ENCODE data around the gene LIPC. TPM values are rescaled to one million over a fixed set of nuclear protein-coding genes. Genes with fewer than 3 reads are reported as not detected.

Gene LIPC
- total and polyA plus RNA-seq, 2 donors (not counting 1 experiment from before 2014, with no cell fraction given): 0.82 to 4.0 TPM

DNA sequence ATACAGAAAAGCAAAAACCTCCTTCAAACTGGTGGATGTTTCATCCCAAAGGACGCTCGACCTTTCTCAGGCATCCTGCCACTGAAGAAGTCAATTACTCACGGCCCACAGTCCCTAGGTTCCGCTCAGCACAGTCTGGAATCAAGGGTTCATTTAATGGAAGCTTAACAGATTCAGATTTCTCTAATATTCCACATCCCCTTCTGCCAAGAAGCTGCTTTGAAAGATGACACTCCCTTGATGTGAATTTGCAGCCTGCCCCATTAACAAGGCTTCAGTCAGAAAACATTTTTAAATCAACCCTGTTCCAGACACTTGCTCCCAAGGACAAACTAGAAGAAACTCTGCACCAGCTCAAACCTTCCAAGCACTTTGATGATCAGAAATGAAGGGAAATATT lies 81.2 kb downstream of the LIPC start:
- Histone ChIP-seq H3K36me3 (ENCODE audit: control insufficient read depth, insufficient read depth, low read length) (no peaks in the 10 kb centered on the region), H3K4me1 (ENCODE audit: control insufficient read depth, extremely low read depth, insufficient read depth, low read length) (no peaks in the 10 kb centered on the region), H3K27ac (ENCODE audit: insufficient read depth, low read length) (no peak overlapping the region), H3K27me3 (ENCODE audit: control insufficient read depth, insufficient read depth, low read length) (no peaks in the 10 kb centered on the region), H3K79me2 (ENCODE audit: control insufficient read depth, insufficient read depth, low read length) (no peaks in the 10 kb centered on the region), H3K9me3 (ENCODE audit: control insufficient read depth, insufficient read depth, low read depth, low read length) (no peaks in the 10 kb centered on the region), H3K4me3 (replicated peaks in 1 of 4; ENCODE audit: control extremely low read depth in 1 of 4, insufficient read depth in 1 of 4, low read depth in 3 of 4, low read length in 4 of 4) (no peak overlapping the region), H4K20me1 (ENCODE audit: control insufficient read depth, extremely low read depth, insufficient read depth, low read length) (no peaks in the 10 kb centered on the region), H2AFZ (ENCODE audit: low read length) (no peak overlapping the region), H3K9ac (ENCODE audit: insufficient read depth, low read length) (no peak overlapping the region), H3K4me2 (ENCODE audit: extremely low read depth, insufficient read depth, low read length) (no peak overlapping the region)
- TF ChIP-seq, protein P1, sequence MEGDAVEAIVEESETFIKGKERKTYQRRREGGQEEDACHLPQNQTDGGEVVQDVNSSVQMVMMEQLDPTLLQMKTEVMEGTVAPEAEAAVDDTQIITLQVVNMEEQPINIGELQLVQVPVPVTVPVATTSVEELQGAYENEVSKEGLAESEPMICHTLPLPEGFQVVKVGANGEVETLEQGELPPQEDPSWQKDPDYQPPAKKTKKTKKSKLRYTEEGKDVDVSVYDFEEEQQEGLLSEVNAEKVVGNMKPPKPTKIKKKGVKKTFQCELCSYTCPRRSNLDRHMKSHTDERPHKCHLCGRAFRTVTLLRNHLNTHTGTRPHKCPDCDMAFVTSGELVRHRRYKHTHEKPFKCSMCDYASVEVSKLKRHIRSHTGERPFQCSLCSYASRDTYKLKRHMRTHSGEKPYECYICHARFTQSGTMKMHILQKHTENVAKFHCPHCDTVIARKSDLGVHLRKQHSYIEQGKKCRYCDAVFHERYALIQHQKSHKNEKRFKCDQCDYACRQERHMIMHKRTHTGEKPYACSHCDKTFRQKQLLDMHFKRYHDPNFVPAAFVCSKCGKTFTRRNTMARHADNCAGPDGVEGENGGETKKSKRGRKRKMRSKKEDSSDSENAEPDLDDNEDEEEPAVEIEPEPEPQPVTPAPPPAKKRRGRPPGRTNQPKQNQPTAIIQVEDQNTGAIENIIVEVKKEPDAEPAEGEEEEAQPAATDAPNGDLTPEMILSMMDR (conservative IDR thresholded peaks at IDR 0.05 in 1 of 2, IDR thresholded peaks at IDR 0.05 in 1 of 2; ENCODE audit: low read depth in 1 of 2, low read length in 2 of 2): no peak
- no peak for TF ChIP-seq EZH2 (IDR thresholded peaks at IDR 0.05; ENCODE audit: low read length, missing control alignments)
- no peak for DNase-seq (ENCODE audit: low read depth in 2 of 2)

DNA sequence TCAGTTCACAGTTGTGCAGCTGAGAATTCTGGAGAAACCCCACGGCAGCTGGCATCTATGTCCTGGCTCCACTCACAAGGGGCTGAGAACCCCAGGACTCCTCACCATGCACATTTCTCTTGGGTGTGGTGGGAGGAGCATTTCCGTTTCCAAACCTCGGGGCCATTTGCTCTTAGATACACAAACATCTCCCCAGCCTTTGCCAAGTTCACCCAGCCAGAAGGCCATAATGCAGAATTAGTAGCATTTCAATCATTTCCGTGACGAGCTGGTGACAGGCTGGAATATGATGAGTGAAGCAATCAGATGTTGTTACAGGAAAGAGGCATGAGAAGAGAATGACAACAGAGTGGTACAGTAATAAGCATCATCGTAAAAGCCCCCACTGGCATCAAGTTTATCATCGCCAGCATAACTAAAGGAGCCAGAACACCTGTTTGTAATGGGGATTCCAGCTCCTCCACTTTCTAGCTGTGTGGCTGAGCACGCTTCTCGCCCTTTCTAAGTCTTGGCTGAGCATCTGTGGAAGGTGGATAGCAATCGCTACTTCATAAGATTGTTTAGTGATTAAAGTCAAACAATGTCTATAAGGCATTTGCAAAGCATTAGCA lies 82.0 kb downstream of the LIPC start:
- H3K27me3 ChIP-seq (ENCODE audit: control insufficient read depth, insufficient read depth, low read length): no peaks in the 10 kb centered on the region
- DNase-seq (ENCODE audit: low read depth in 2 of 2): no peak
- H3K4me2 ChIP-seq (ENCODE audit: extremely low read depth, insufficient read depth, low read length): no peak overlapping the region
- no peaks in the 10 kb centered on the region for H3K9me3 ChIP-seq (ENCODE audit: control insufficient read depth, insufficient read depth, low read depth, low read length)
- no peak overlapping the region for H3K9ac ChIP-seq (ENCODE audit: insufficient read depth, low read length)
- no peak overlapping the region for H2AFZ ChIP-seq (ENCODE audit: low read length)
- H3K79me2 ChIP-seq (ENCODE audit: control insufficient read depth, insufficient read depth, low read length): no peaks in the 10 kb centered on the region
- no peak for TF ChIP-seq EZH2 (IDR thresholded peaks at IDR 0.05; ENCODE audit: low read length, missing control alignments)
- TF ChIP-seq, protein P1 (conservative IDR thresholded peaks at IDR 0.05 in 1 of 2, IDR thresholded peaks at IDR 0.05 in 1 of 2; ENCODE audit: low read depth in 1 of 2, low read length in 2 of 2): no peak
- no peaks in the 10 kb centered on the region for H3K4me1 ChIP-seq (ENCODE audit: control insufficient read depth, extremely low read depth, insufficient read depth, low read length)
- no peaks in the 10 kb centered on the region for H4K20me1 ChIP-seq (ENCODE audit: control insufficient read depth, extremely low read depth, insufficient read depth, low read length)
- H3K4me3 ChIP-seq (replicated peaks in 1 of 4; ENCODE audit: control extremely low read depth in 1 of 4, insufficient read depth in 1 of 4, low read depth in 3 of 4, low read length in 4 of 4): no peak overlapping the region
- no peaks in the 10 kb centered on the region for H3K36me3 ChIP-seq (ENCODE audit: control insufficient read depth, insufficient read depth, low read length)
- H3K27ac ChIP-seq (ENCODE audit: insufficient read depth, low read length): no peak overlapping the region

DNA sequence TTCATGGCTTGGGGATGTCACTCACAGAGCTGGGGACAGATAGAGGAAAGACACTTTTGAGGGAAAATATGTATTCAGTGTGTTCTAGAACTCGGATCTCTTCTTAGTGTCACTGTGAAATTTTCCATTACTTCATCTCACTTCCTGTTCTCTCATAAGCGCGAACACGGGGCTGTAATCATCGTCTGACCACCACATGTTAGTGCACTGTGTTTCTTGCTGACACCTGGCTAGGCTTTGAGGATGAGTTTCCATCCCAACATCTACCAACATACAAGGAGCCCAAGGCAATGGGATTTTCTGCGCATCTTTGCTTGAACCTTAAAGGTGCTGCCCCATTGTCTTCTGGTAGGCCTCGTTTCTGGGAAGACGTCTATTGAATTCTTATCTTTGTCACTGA lies 84.0 kb downstream of the LIPC start:
- H3K9ac ChIP-seq (ENCODE audit: insufficient read depth, low read length): no peak overlapping the region
- no peaks in the 10 kb centered on the region for H4K20me1 ChIP-seq (ENCODE audit: control insufficient read depth, extremely low read depth, insufficient read depth, low read length)
- no peak overlapping the region for H3K4me2 ChIP-seq (ENCODE audit: extremely low read depth, insufficient read depth, low read length)
- no peak overlapping the region for H3K27ac ChIP-seq (ENCODE audit: insufficient read depth, low read length)
- no peaks in the 10 kb centered on the region for H3K79me2 ChIP-seq (ENCODE audit: control insufficient read depth, insufficient read depth, low read length)
- no peak overlapping the region for H3K4me3 ChIP-seq (replicated peaks in 1 of 4; ENCODE audit: control extremely low read depth in 1 of 4, insufficient read depth in 1 of 4, low read depth in 3 of 4, low read length in 4 of 4)
- no peak overlapping the region for H2AFZ ChIP-seq (ENCODE audit: low read length)
- TF ChIP-seq EZH2 (IDR thresholded peaks at IDR 0.05; ENCODE audit: low read length, missing control alignments): no peak
- TF ChIP-seq, protein P1 (conservative IDR thresholded peaks at IDR 0.05 in 1 of 2, IDR thresholded peaks at IDR 0.05 in 1 of 2; ENCODE audit: low read depth in 1 of 2, low read length in 2 of 2): no peak
- no peaks in the 10 kb centered on the region for H3K27me3 ChIP-seq (ENCODE audit: control insufficient read depth, insufficient read depth, low read length)
- H3K36me3 ChIP-seq (ENCODE audit: control insufficient read depth, insufficient read depth, low read length): no peaks in the 10 kb centered on the region
- DNase-seq (ENCODE audit: low read depth in 2 of 2): no peak
- no peaks in the 10 kb centered on the region for H3K9me3 ChIP-seq (ENCODE audit: control insufficient read depth, insufficient read depth, low read depth, low read length)
- H3K4me1 ChIP-seq (ENCODE audit: control insufficient read depth, extremely low read depth, insufficient read depth, low read length): no peaks in the 10 kb centered on the region
